MCF 10A (cell line): ENCODE measurements around the gene PNLIPRP3. TPM values are rescaled to one million over a fixed set of nuclear protein-coding genes. Genes with fewer than 3 reads are reported as not detected.
A peak's percentile ranks its signal among the peaks of the same experiment; 100 is the strongest.

Experiments used
- BruUV-seq: library from RNA; stranded (reverse); fragments of 400-500 nt; replicated peaks from 2 replicates; lab custom pipeline; 2021; lab: Mats Ljungman, UMichigan
- CTCF ChIA-PET: fragments of 300-600 bp; sonication (Branson Sonifier 250); formaldehyde crosslinking; extraction: SDS; loops from one replicate; lab custom pipeline; 2021; ENCODE audit warnings: antibody characterized with exemption, inconsistent platforms; lab: Yijun Ruan, JAX
- POLR2A ChIA-PET: fragments of 300-600, 350-650 bp; sonication (Branson Sonifier 250); formaldehyde crosslinking; extraction: SDS; loops from one replicate; lab custom pipeline; 2020; ENCODE audit warnings: antibody characterized with exemption, inconsistent platforms; lab: Yijun Ruan, JAX
- DNase-seq: peaks from one replicate; pipeline ENCODE4 v3.0.0-alpha.2; 2018; ENCODE audit not compliant: unreplicated experiment
- H3K27ac Mint-ChIP-seq: one replicate; pipeline ENCODE4 v1.8.0; 2022; ENCODE audit warnings: mild to moderate bottlenecking, low read depth, mixed read lengths; ENCODE audit not compliant: unreplicated experiment
- H3K27me3 Mint-ChIP-seq: one replicate; pipeline ENCODE4 v1.8.0; 2022; ENCODE audit warnings: mixed read lengths; ENCODE audit not compliant: insufficient read depth, unreplicated experiment
- H3K36me3 Mint-ChIP-seq: one replicate; pipeline ENCODE4 v1.8.0; 2022; ENCODE audit warnings: mild to moderate bottlenecking, moderate library complexity, mixed read lengths; ENCODE audit not compliant: insufficient read depth, unreplicated experiment
- H3K4me1 Mint-ChIP-seq: one replicate; pipeline ENCODE4 v1.8.0; 2022; ENCODE audit warnings: mixed read lengths; ENCODE audit not compliant: insufficient read depth, unreplicated experiment
- H3K4me3 Mint-ChIP-seq: one replicate; pipeline ENCODE4 v1.8.0; 2022; ENCODE audit warnings: mild to moderate bottlenecking, moderate library complexity, mixed read lengths; ENCODE audit not compliant: unreplicated experiment
- H3K9me3 Mint-ChIP-seq: one replicate; pipeline ENCODE4 v1.8.0; 2022; ENCODE audit warnings: mixed read lengths; ENCODE audit not compliant: unreplicated experiment
- CTCF ChIP-seq: fragments of 200-600 bp; IDR thresholded peaks from one replicate; pipeline ENCODE4 v1.8.0; 2022; ENCODE audit warnings: antibody characterized with exemption, mild to moderate bottlenecking; ENCODE audit not compliant: unreplicated experiment
- intact Hi-C: fragments of 100-400 bp; cut with micrococcal nuclease; formaldehyde crosslinking; loops from 2 replicates; pipeline ENCODE4 v1.14.1; 2022
- total RNA-seq: library from RNA; stranded (reverse); gene quantifications from 2 replicates; pipeline ENCODE4 v1.2.3, GENCODE V29; 2022

Gene PNLIPRP3
- total RNA-seq, 1 experiment from 2014 or later: 9.5 TPM

GRCh38 chr10:116444527-116445142 is 17.0 kb downstream of the PNLIPRP3 start:
- H3K4me3 Mint-ChIP-seq: no peak overlapping the region
- no peak overlapping the region for H3K27ac Mint-ChIP-seq
- peaks cover 20% of the 10 kb centered on the region for H3K4me1 Mint-ChIP-seq

GRCh38 chr10:116450861-116451260 is 23.2 kb downstream of the PNLIPRP3 start:
- no TSS peak for BruUV-seq
- no peaks in the 10 kb centered on the region for H3K9me3 Mint-ChIP-seq
- H3K4me1 Mint-ChIP-seq: no peaks in the 10 kb centered on the region
- no peak for TF ChIP-seq CTCF
- ChIA-PET CTCF (interaction anchor here (0.9 kb wide), 1 partner anchor 9 kb away, joined by 3 read pairs; no protein-coding TSS in a partner anchor), POLR2A (interaction anchor here (0.6 kb wide), 1 partner anchor 11 kb away, joined by 3 read pairs; no protein-coding TSS in a partner anchor)
- H3K27me3 Mint-ChIP-seq: no peaks in the 10 kb centered on the region
- H3K4me3 Mint-ChIP-seq: no peak overlapping the region
- DNase-seq: no peak
- peaks cover 58% of the 10 kb centered on the region for H3K36me3 Mint-ChIP-seq
- H3K27ac Mint-ChIP-seq: no peak overlapping the region
- intact Hi-C loops: no loop called here

More at GRCh38 chr10:116444527-116445142, 17.0 kb downstream of the PNLIPRP3 start:
- ChIA-PET CTCF (interaction anchor here (0.5 to 2.2 kb wide), 14 partner anchors 9 to 713 kb away, joined by 3 to 12 read pairs (median 4); no protein-coding TSS in a partner anchor), POLR2A (interaction anchor here (0.6 to 2.6 kb wide), 3 partner anchors 10 to 23 kb away, joined by 3 to 7 read pairs (median 3); no protein-coding TSS in a partner anchor)
- BruUV-seq: no TSS peak
- Mint-ChIP-seq H3K36me3 (peaks cover 73% of the 10 kb centered on the region), H3K9me3 (peaks cover 1% of the 10 kb centered on the region), H3K27me3 (no peaks in the 10 kb centered on the region)
- intact Hi-C loops: no loop called here
- DNase-seq: peak; percentile 46
- TF ChIP-seq CTCF: peak; percentile 69

- POLR2A ChIA-PET: interaction anchor here (0.9 to 1.4 kb wide), 2 partner anchors 9 to 11 kb away, joined by 3 read pairs; no protein-coding TSS in a partner anchor
- no peaks in the 10 kb centered on the region for H3K27me3 Mint-ChIP-seq
- no peak for DNase-seq
- H3K27ac Mint-ChIP-seq: no peak overlapping the region
- CTCF ChIA-PET: interaction anchor here (0.5 to 0.6 kb wide), 3 partner anchors 71 to 1021 kb away, joined by 3 read pairs; no protein-coding TSS in a partner anchor
- no TSS peak for BruUV-seq
- no peaks in the 10 kb centered on the region for H3K4me1 Mint-ChIP-seq
- intact Hi-C loops: no loop called here
- no peak for TF ChIP-seq CTCF
- H3K9me3 Mint-ChIP-seq: no peaks in the 10 kb centered on the region
- H3K4me3 Mint-ChIP-seq: no peak overlapping the region
- H3K36me3 Mint-ChIP-seq: peaks cover 48% of the 10 kb centered on the region
Measured at GRCh38 chr10:116451711-116452337, 24.2 kb downstream of the PNLIPRP3 start.

- ChIA-PET POLR2A (interaction anchor here (0.6 to 1.4 kb wide), 3 partner anchors 10 to 655 kb away, joined by 3 read pairs; no protein-coding TSS in a partner anchor), CTCF (interaction anchor here (0.5 kb wide), 1 partner anchor 1021 kb away, joined by 3 read pairs; no protein-coding TSS in a partner anchor)
- DNase-seq: no peak
- no TSS peak for BruUV-seq
- Mint-ChIP-seq H3K4me1 (no peaks in the 10 kb centered on the region), H3K36me3 (peaks cover 47% of the 10 kb centered on the region), H3K27me3 (no peaks in the 10 kb centered on the region), H3K4me3 (no peak overlapping the region), H3K9me3 (no peaks in the 10 kb centered on the region), H3K27ac (no peak overlapping the region)
- TF ChIP-seq CTCF: no peak
- intact Hi-C loops: no loop called here
Measured at GRCh38 chr10:116452338-116452720, 24.7 kb downstream of the PNLIPRP3 start.
